ENCODE measurements around the gene EBLN1. TPM values are rescaled to one million over a fixed set of nuclear protein-coding genes. Genes with fewer than 3 reads are reported as not detected.
A peak's percentile ranks its signal among the peaks of the same experiment; 100 is the strongest.

EBLN1 gene
- total RNA-seq, 2 experiments from 2014 or later = not detected

DNA sequence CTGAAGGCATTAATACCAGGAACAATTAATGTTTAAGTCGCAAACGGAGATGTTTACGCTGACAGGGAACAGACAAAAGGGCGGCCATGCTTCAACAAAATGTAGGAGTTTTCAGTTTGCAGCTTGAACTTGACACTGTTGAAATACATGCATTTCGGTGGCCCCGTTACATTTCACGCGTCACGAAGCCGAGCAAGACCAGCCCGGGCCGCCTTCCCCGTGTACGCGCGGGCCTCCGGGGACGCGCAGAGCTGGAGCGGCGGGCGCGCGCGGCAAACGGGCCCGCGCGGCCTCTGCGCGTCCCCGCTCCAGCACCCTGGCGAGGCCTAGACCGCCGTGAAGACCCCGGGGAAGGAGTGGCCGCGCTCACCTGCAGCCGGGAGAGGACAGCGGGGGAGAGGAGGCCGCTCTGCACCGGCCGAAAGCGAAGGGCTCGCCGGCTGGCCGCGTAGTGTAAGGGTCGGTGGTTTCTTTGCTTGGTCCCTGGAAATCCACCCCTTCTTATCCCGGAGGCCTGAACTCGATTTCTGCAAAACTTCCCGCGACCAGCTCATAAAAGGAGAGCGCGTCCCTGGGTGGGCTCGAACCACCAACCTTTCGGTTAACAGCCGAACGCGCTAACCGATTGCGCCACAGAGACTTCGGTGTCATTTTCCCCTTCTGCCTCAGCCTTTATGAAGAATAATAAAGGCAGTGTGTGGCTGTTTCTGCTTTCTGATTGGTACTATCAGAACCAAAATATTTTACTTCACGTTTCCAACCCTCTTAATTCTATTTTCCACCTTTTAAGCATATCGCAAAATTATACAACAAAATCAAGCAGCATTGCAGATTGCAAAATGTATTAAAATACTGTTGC, 11.4 kb upstream of the EBLN1 start:
- CTCF ChIA-PET (ENCODE audit: unreplicated experiment) = interaction anchor here (0.6 kb wide), 1 partner anchor 86 kb away, joined by 3 read pairs; no protein-coding TSS in a partner anchor
- no TSS peak for BruUV-seq (replicated peaks)
- Histone ChIP-seq H3K36me3 (ENCODE audit: insufficient read depth, low read length) (no peaks in the 10 kb centered on the region), H2AFZ (ENCODE audit: low read length) (peak overlapping the region; percentile 99), H4K20me1 (ENCODE audit: insufficient read depth, low read length) (no peaks in the 10 kb centered on the region), H3K4me2 (ENCODE audit: low read length) (peak overlapping the region; percentile 96), H3K4me3 (ENCODE audit: low read depth, low read length, poor library complexity, severe bottlenecking) (peak overlapping the region; percentile 77), H3K4me1 (ENCODE audit: insufficient read depth, low read length, poor library complexity, severe bottlenecking) (peaks cover 6% of the 10 kb centered on the region), H3K9me3 (ENCODE audit: low read length) (no peaks in the 10 kb centered on the region), H3K27ac (ENCODE audit: low read depth, low read length, poor library complexity, severe bottlenecking) (peak overlapping the region; percentile 34), H3K79me2 (ENCODE audit: insufficient read depth, low read depth, low read length) (no peaks in the 10 kb centered on the region), H3K9me2 (ENCODE audit: insufficient read depth, low read length) (no peaks in the 10 kb centered on the region)
- intact Hi-C loops (cut with micrococcal nuclease; ENCODE audit: unreplicated experiment) = loop anchor here (1.0 to 10.0 kb wide), 6 partner anchors 87 to 734 kb away; partner anchors contain the start of genes COMMD3, DNAJC1 and MLLT10
- TF ChIP-seq, protein P1, sequence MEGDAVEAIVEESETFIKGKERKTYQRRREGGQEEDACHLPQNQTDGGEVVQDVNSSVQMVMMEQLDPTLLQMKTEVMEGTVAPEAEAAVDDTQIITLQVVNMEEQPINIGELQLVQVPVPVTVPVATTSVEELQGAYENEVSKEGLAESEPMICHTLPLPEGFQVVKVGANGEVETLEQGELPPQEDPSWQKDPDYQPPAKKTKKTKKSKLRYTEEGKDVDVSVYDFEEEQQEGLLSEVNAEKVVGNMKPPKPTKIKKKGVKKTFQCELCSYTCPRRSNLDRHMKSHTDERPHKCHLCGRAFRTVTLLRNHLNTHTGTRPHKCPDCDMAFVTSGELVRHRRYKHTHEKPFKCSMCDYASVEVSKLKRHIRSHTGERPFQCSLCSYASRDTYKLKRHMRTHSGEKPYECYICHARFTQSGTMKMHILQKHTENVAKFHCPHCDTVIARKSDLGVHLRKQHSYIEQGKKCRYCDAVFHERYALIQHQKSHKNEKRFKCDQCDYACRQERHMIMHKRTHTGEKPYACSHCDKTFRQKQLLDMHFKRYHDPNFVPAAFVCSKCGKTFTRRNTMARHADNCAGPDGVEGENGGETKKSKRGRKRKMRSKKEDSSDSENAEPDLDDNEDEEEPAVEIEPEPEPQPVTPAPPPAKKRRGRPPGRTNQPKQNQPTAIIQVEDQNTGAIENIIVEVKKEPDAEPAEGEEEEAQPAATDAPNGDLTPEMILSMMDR (conservative IDR thresholded peaks at IDR 0.05; ENCODE audit: low read length) = no peak
- TF ChIP-seq EZH2phosphoT487 (IDR thresholded peaks at IDR 0.05; ENCODE audit: borderline replicate concordance, low read depth, low read length) = no peak
- POLR2A ChIA-PET = interaction anchor here (0.7 to 1.6 kb wide), 3 partner anchors 41 to 111 kb away, joined by 3 to 11 read pairs (median 5); partner anchors contain the start of gene COMMD3
- peak; percentile 86 for DNase-seq (ENCODE audit: low spot score)

DNA sequence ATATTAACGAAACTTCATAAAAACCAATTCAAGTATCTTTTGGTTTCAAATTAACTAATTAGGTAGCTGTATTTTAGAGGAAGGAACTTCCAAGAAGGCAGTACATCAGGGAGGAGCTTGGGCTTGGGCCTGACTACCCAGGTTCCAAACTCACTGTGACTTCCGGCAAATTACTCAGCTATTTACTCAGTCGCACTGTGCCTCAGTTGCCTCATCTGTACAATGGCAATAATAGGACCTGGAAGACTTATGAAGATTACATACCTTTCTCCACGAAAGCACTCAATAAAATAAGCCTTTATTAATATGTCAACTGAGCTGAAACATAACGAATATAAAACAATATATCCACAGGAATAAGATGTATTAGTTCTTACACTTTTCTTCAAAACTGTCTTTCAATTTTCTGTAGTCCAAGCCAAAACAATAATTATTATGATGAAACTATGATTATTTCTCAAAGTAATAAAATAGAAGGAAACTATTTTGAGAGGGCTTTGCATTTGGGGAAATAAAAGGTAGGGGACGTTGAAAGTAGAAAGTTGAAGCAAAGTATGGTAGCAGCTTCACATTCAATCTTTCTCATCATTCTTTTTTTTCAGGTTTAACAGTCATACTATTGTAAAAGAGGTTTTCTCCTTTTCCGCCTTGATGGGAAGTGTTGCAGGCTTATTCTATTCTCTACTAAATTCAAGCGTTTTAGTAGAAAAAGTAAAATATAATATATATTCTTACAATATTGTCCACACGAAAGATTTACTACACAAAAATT, 10.5 kb upstream of the EBLN1 start:
- Histone ChIP-seq H3K36me3 (ENCODE audit: insufficient read depth, low read length) (no peaks in the 10 kb centered on the region), H3K4me3 (ENCODE audit: low read depth, low read length, poor library complexity, severe bottlenecking) (peak overlapping the region; percentile 77), H3K79me2 (ENCODE audit: insufficient read depth, low read depth, low read length) (no peaks in the 10 kb centered on the region), H3K4me2 (ENCODE audit: low read length) (peak overlapping the region; percentile 96), H4K20me1 (ENCODE audit: insufficient read depth, low read length) (no peaks in the 10 kb centered on the region), H2AFZ (ENCODE audit: low read length) (peak overlapping the region; percentile 79), H3K27ac (ENCODE audit: low read depth, low read length, poor library complexity, severe bottlenecking) (peak overlapping the region; percentile 34), H3K4me1 (ENCODE audit: insufficient read depth, low read length, poor library complexity, severe bottlenecking) (peaks cover 6% of the 10 kb centered on the region), H3K9me3 (ENCODE audit: low read length) (no peaks in the 10 kb centered on the region), H3K9me2 (ENCODE audit: insufficient read depth, low read length) (no peaks in the 10 kb centered on the region)
- no TSS peak for BruUV-seq (replicated peaks)
- intact Hi-C loops (cut with micrococcal nuclease; ENCODE audit: unreplicated experiment) = loop anchor here (2.0 to 10.0 kb wide), 4 partner anchors 226 to 734 kb away; partner anchors contain the start of genes DNAJC1 and MLLT10
- no peak for DNase-seq (ENCODE audit: low spot score)
- CTCF ChIA-PET (ENCODE audit: unreplicated experiment) = no interaction called here
- POLR2A ChIA-PET = interaction anchor here (0.7 kb wide), 2 partner anchors 112 to 723 kb away, joined by 3 to 5 read pairs; no protein-coding TSS in a partner anchor
- TF ChIP-seq EZH2phosphoT487 (IDR thresholded peaks at IDR 0.05; ENCODE audit: borderline replicate concordance, low read depth, low read length) = no peak
- TF ChIP-seq, protein P1 (conservative IDR thresholded peaks at IDR 0.05; ENCODE audit: low read length) = no peak
